ENCODE results near the gene LRRC3.

- TF ChIP-seq CTCF (IDR thresholded peaks at IDR 0.05; ENCODE audit: low read length) (no peak), EZH2 (IDR thresholded peaks at IDR 0.05; ENCODE audit: borderline replicate concordance, low read length) (no peak)
These were observed 11.1 kb downstream of the LRRC3 start for GRCh38 chr21:44466351-44466954.
